ENCODE results near the gene MRC2.

GRCh38 chr17:62676231-62676943 lies 48.9 kb downstream of the MRC2 start:
- TF ChIP-seq POU2F2 (IDR thresholded peaks at IDR 0.05; ENCODE audit: low read depth, low read length) (no peak), SPI1 (IDR thresholded peaks at IDR 0.05; ENCODE audit: low read depth, low read length) (no peak), POLR2AphosphoS5 (IDR thresholded peaks at IDR 0.05; ENCODE audit: low read depth, low read length) (no peak), POLR2A (IDR thresholded peaks at IDR 0.05; ENCODE audit: low read depth, low read length) (no peak), PAX5 (IDR thresholded peaks at IDR 0.05; ENCODE audit: insufficient read depth, low read length, severe bottlenecking) (no peak)

All from GM12891 (cell line).